Measurements from ENCODE around the gene NCKAP1. TPM values are rescaled to one million over a fixed set of nuclear protein-coding genes. Genes with fewer than 3 reads are reported as not detected.

Gene NCKAP1
- total RNA-seq, 1 experiment from 2014 or later = 162 TPM

DNA sequence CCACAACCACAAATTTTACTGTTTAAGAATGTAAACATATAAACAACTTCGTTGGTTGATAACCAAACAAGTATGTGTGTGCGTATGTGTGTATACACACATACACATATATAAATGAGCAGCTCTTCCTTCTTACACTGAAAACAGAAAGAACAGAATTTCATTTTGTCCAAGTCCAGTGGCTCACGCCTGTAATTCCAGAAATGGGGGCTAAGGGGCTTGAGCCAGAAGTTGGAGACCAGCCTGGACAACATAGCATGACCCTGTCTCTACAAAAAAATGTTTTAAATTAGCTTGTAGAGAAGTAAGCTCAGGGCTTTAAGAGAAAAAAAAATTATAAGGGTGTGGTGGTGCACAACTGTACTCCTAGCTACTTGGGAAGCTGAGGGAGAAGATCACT lies 12.3 kb downstream of the NCKAP1 start:
- CTCF ChIA-PET = no interaction called here
- H3K9me3 Mint-ChIP-seq (ENCODE audit: unreplicated experiment) = no peaks in the 10 kb centered on the region
- Histone ChIP-seq H3K4me3 (ENCODE audit: low read depth, low read length) (no peak overlapping the region), H3K27me3 (replicated peaks; ENCODE audit: control insufficient read depth, insufficient read depth, low read length) (no peaks in the 10 kb centered on the region), H3K36me3 (ENCODE audit: control insufficient read depth, insufficient read depth, low read length) (no peaks in the 10 kb centered on the region; the same call in 1 of the 2 replicates), H3K4me1 (0 out of 2 replicates have a peak, but pooled peaks cover 9% of the 10 kb centered on the region), H3K9me3 (no peaks in the 10 kb centered on the region)
- no peaks in the 10 kb centered on the region for H3K27me3 Mint-ChIP-seq (ENCODE audit: insufficient read depth, unreplicated experiment)
- POLR2A ChIA-PET = interaction anchor here (0.5 to 0.6 kb wide), 2 partner anchors 27 to 1831 kb away, joined by 3 to 5 read pairs; no protein-coding TSS in a partner anchor
- peaks cover 24% of the 10 kb centered on the region for H3K36me3 Mint-ChIP-seq (ENCODE audit: insufficient read depth, unreplicated experiment)
- BruUV-seq (replicated peaks) = no TSS peak
- TF ChIP-seq, protein P1, sequence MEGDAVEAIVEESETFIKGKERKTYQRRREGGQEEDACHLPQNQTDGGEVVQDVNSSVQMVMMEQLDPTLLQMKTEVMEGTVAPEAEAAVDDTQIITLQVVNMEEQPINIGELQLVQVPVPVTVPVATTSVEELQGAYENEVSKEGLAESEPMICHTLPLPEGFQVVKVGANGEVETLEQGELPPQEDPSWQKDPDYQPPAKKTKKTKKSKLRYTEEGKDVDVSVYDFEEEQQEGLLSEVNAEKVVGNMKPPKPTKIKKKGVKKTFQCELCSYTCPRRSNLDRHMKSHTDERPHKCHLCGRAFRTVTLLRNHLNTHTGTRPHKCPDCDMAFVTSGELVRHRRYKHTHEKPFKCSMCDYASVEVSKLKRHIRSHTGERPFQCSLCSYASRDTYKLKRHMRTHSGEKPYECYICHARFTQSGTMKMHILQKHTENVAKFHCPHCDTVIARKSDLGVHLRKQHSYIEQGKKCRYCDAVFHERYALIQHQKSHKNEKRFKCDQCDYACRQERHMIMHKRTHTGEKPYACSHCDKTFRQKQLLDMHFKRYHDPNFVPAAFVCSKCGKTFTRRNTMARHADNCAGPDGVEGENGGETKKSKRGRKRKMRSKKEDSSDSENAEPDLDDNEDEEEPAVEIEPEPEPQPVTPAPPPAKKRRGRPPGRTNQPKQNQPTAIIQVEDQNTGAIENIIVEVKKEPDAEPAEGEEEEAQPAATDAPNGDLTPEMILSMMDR (IDR thresholded peaks at IDR 0.05; ENCODE audit: insufficient read depth in 1 of 2, low read depth in 1 of 2, low read length in 1 of 2, severe bottlenecking in 1 of 2, unreplicated experiment in 1 of 2) = no peak
- peaks cover 17% of the 10 kb centered on the region for H3K4me1 Mint-ChIP-seq (ENCODE audit: low read depth, unreplicated experiment)
- no peak for DNase-seq
- no peak overlapping the region for H3K4me3 Mint-ChIP-seq (ENCODE audit: unreplicated experiment)
- intact Hi-C loops (cut with micrococcal nuclease; ENCODE audit: unreplicated experiment) = no loop called here
- H3K27ac Mint-ChIP-seq (ENCODE audit: unreplicated experiment) = no peak overlapping the region

DNA sequence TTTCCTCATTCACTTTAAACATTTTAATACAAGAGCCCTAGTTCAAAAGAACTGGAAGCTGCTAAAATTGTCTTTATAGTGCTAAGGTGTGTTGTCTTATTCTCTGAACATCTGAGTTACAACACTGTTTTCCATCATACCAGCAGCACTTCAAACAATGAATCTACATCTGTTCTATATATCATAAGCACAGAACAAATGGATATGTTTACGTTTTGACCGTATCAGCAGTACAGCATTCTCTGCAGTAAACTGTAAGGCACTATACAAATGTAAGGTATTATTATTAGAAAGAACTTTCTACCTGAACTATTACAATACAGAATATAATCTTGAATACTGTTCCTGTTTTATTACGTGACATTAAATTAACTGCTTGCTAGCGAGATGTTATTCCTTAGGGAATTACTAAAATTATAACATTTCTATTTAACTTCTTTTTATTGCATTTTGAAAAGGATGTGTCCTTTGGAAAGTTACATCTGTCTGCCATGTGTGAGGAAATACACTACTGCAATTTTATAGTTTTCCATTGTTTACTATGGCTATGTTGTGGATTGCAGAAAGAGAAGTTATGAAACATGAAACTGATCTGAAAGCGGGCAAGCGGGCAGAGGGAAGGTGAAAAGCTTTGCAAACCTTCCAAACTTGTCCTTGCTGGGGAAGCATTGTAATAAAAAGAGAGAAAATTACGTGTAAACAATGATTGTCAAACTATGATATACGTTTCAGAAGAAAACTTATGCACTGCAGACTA lies 13.7 kb downstream of the NCKAP1 start:
- H3K9me3 Mint-ChIP-seq (ENCODE audit: unreplicated experiment) = no peaks in the 10 kb centered on the region
- TF ChIP-seq, protein P1 (IDR thresholded peaks at IDR 0.05; ENCODE audit: insufficient read depth in 1 of 2, low read depth in 1 of 2, low read length in 1 of 2, severe bottlenecking in 1 of 2, unreplicated experiment in 1 of 2) = no peak
- no peaks in the 10 kb centered on the region for H3K27me3 Mint-ChIP-seq (ENCODE audit: insufficient read depth, unreplicated experiment)
- 0 out of 2 replicates have a peak, but pooled peaks cover 9% of the 10 kb centered on the region for H3K4me1 ChIP-seq
- H3K36me3 Mint-ChIP-seq (ENCODE audit: insufficient read depth, unreplicated experiment) = peaks cover 37% of the 10 kb centered on the region
- no peak overlapping the region for H3K27ac Mint-ChIP-seq (ENCODE audit: unreplicated experiment)
- no peaks in the 10 kb centered on the region for H3K27me3 ChIP-seq (replicated peaks; ENCODE audit: control insufficient read depth, insufficient read depth, low read length)
- CTCF ChIA-PET = no interaction called here
- no TSS peak for BruUV-seq (replicated peaks)
- no peak overlapping the region for H3K4me3 ChIP-seq (ENCODE audit: low read depth, low read length)
- no peaks in the 10 kb centered on the region; the same call in 1 of the 2 replicates for H3K36me3 ChIP-seq (ENCODE audit: control insufficient read depth, insufficient read depth, low read length)
- no peak overlapping the region for H3K4me3 Mint-ChIP-seq (ENCODE audit: unreplicated experiment)
- no peak for DNase-seq
- intact Hi-C loops (cut with micrococcal nuclease; ENCODE audit: unreplicated experiment) = no loop called here
- no peaks in the 10 kb centered on the region for H3K9me3 ChIP-seq
- peaks cover 12% of the 10 kb centered on the region for H3K4me1 Mint-ChIP-seq (ENCODE audit: low read depth, unreplicated experiment)
- POLR2A ChIA-PET = interaction anchor here (0.6 kb wide), 1 partner anchor 34 kb away, joined by 3 read pairs; no protein-coding TSS in a partner anchor

DNA sequence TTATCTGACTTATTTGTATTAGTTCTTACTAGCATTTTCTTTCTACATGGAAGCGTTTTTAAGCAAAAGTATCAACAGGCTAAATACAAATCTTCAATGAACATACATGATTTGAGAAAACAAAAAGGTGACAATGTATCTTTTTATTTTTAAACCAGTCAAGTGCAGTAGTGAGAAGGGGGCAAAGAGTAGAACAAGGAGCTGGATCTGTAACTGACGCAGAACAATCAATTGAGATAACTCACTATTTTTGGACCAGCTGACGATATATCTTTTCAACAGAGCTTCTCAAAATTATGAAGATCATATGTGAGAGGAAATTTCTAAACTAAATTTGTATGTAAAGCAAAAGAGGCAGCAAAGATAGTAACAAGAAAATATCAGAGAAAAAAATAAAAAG lies 15.5 kb downstream of the NCKAP1 start:
- Mint-ChIP-seq H3K36me3 (ENCODE audit: insufficient read depth, unreplicated experiment) (peaks cover 36% of the 10 kb centered on the region), H3K27me3 (ENCODE audit: insufficient read depth, unreplicated experiment) (no peaks in the 10 kb centered on the region), H3K9me3 (ENCODE audit: unreplicated experiment) (no peaks in the 10 kb centered on the region), H3K4me3 (ENCODE audit: unreplicated experiment) (no peak overlapping the region), H3K4me1 (ENCODE audit: low read depth, unreplicated experiment) (peaks cover 6% of the 10 kb centered on the region), H3K27ac (ENCODE audit: unreplicated experiment) (no peak overlapping the region)
- ChIA-PET POLR2A (no interaction called here), CTCF (no interaction called here)
- intact Hi-C loops (cut with micrococcal nuclease; ENCODE audit: unreplicated experiment) = no loop called here
- DNase-seq = no peak
- Histone ChIP-seq H3K4me1 (0 out of 2 replicates have a peak, but pooled peaks cover 9% of the 10 kb centered on the region), H3K27me3 (replicated peaks; ENCODE audit: control insufficient read depth, insufficient read depth, low read length) (no peaks in the 10 kb centered on the region), H3K4me3 (ENCODE audit: low read depth, low read length) (no peak overlapping the region), H3K9me3 (no peaks in the 10 kb centered on the region), H3K36me3 (ENCODE audit: control insufficient read depth, insufficient read depth, low read length) (no peaks in the 10 kb centered on the region; the same call in 1 of the 2 replicates)
- BruUV-seq (replicated peaks) = no TSS peak
- TF ChIP-seq, protein P1 (IDR thresholded peaks at IDR 0.05; ENCODE audit: insufficient read depth in 1 of 2, low read depth in 1 of 2, low read length in 1 of 2, severe bottlenecking in 1 of 2, unreplicated experiment in 1 of 2) = no peak

Measured in Caco-2 (cell line).